OCI-LY7 (cell line): ENCODE data around the gene GAS2L2. TPM values are rescaled to one million over a fixed set of nuclear protein-coding genes. Genes with fewer than 3 reads are reported as not detected.

Experiments used
- BruUV-seq: library from RNA; stranded (reverse); fragments of 400-500 nt; replicated peaks from 2 replicates; lab custom pipeline; 2021; lab: Mats Ljungman, UMichigan
- CTCF ChIA-PET: fragments of 300-600 bp; sonication (Branson Sonifier 250); formaldehyde crosslinking; loops from one replicate; lab custom pipeline; 2022; ENCODE audit warnings: antibody characterized with exemption; ENCODE audit not compliant: unreplicated experiment; lab: Charles Lee
- POLR2A ChIA-PET: fragments of 300-600 bp; sonication (Branson Sonifier 250); formaldehyde crosslinking; loops from one replicate; lab custom pipeline; 2022; ENCODE audit warnings: antibody characterized with exemption; lab: Charles Lee
- DNase-seq: peaks from one replicate; pipeline ENCODE4 v3.0.0-alpha.2; 2015; ENCODE audit warnings: low spot score
- H2AFZ ChIP-seq: fragments of 200-600 bp; sonication (generic), shearing (Covaris generic); 2 replicates; pipeline ENCODE4 v1.6.1; 2014; ENCODE audit warnings: mild to moderate bottlenecking, antibody characterized with exemption, low read length, moderate library complexity
- H3K27ac ChIP-seq: fragments of 200-600 bp; sonication (generic); 2 replicates; pipeline ENCODE4 v1.5.1; 2014; ENCODE audit warnings: mixed run types, low read depth, mild to moderate bottlenecking, moderate library complexity, low read length, inconsistent platforms; ENCODE audit not compliant: poor library complexity, severe bottlenecking
- H3K36me3 ChIP-seq: fragments of 200-600 bp; sonication (generic); 2 replicates; pipeline ENCODE4 v1.6.1; 2014; ENCODE audit warnings: mild to moderate bottlenecking, antibody characterized with exemption, low read length, moderate library complexity, mixed read lengths; ENCODE audit not compliant: insufficient read depth
- H3K4me1 ChIP-seq: fragments of 200-600 bp; sonication (generic); 2 replicates; pipeline ENCODE4 v1.5.1; 2014; ENCODE audit warnings: mild to moderate bottlenecking, low read length; ENCODE audit not compliant: insufficient read depth, poor library complexity, severe bottlenecking
- H3K4me2 ChIP-seq: fragments of 200-600 bp; sonication (generic); 2 replicates; pipeline ENCODE4 v1.6.1; 2014; ENCODE audit warnings: mild to moderate bottlenecking, low read length
- H3K4me3 ChIP-seq: fragments of 200-600 bp; sonication (generic); 2 replicates; pipeline ENCODE4 v1.5.1; 2014; ENCODE audit warnings: mild to moderate bottlenecking, low read depth, low read length; ENCODE audit not compliant: poor library complexity, severe bottlenecking
- H3K79me2 ChIP-seq: fragments of 200-600 bp; sonication (generic); 2 replicates; pipeline ENCODE4 v1.6.1; 2016; ENCODE audit warnings: low read depth, mild to moderate bottlenecking, low read length, moderate library complexity, mixed read lengths; ENCODE audit not compliant: insufficient read depth
- H3K9me2 ChIP-seq: fragments of 200-600 bp; sonication (generic); 2 replicates; pipeline ENCODE4 v1.6.1; 2016; ENCODE audit warnings: mild to moderate bottlenecking, low read length, mixed read lengths; ENCODE audit not compliant: insufficient read depth
- H3K9me3 ChIP-seq: fragments of 200-600 bp; sonication (generic); 2 replicates; pipeline ENCODE4 v1.6.1; 2014; ENCODE audit warnings: mild to moderate bottlenecking, mixed run types, low read length, mixed read lengths
- H4K20me1 ChIP-seq: fragments of 200-600 bp; sonication (generic); 2 replicates; pipeline ENCODE4 v1.6.1; 2014; ENCODE audit warnings: mild to moderate bottlenecking, antibody characterized with exemption, low read length, moderate library complexity, mixed read lengths; ENCODE audit not compliant: insufficient read depth
- EZH2phosphoT487 ChIP-seq: fragments of 200-600 bp; sonication (generic); IDR thresholded peaks from 2 replicates; pipeline ENCODE4 v1.6.1; 2018; ENCODE audit warnings: low read depth, borderline replicate concordance, mild to moderate bottlenecking, mixed run types, antibody characterized with exemption, low read length, moderate library complexity, mixed read lengths
- intact Hi-C: fragments of 100-400 bp; cut with micrococcal nuclease; formaldehyde crosslinking; loops from one replicate; pipeline ENCODE4 v1.10.0; 2022; ENCODE audit not compliant: unreplicated experiment
- total RNA-seq, 2 experiments: library from RNA; depleted of rRNA in 1 of 2; stranded (reverse); fragments of >200 nt in 1 of 2; shearing (Covaris generic) in 1 of 2; gene quantifications; 2 replicates each; pipeline ENCODE4 v1.2.3, GENCODE V29; 2014 to 2022
- TF ChIP-seq, protein P1 (sequence below): fragments of 200-600 bp; sonication (generic); conservative IDR thresholded peaks from 2 replicates; pipeline ENCODE4 v1.5.1; 2014; ENCODE audit warnings: mild to moderate bottlenecking, antibody characterized with exemption, low read length, moderate library complexity, mixed read lengths

Gene GAS2L2
- total RNA-seq, 2 experiments from 2014 or later = 0.21 TPM; not detected in 1

- ChIA-PET POLR2A (no interaction called here), CTCF (no interaction called here)
- no peak overlapping the region for H3K4me2 ChIP-seq
- no peak for TF ChIP-seq EZH2phosphoT487
- TF ChIP-seq, protein P1, sequence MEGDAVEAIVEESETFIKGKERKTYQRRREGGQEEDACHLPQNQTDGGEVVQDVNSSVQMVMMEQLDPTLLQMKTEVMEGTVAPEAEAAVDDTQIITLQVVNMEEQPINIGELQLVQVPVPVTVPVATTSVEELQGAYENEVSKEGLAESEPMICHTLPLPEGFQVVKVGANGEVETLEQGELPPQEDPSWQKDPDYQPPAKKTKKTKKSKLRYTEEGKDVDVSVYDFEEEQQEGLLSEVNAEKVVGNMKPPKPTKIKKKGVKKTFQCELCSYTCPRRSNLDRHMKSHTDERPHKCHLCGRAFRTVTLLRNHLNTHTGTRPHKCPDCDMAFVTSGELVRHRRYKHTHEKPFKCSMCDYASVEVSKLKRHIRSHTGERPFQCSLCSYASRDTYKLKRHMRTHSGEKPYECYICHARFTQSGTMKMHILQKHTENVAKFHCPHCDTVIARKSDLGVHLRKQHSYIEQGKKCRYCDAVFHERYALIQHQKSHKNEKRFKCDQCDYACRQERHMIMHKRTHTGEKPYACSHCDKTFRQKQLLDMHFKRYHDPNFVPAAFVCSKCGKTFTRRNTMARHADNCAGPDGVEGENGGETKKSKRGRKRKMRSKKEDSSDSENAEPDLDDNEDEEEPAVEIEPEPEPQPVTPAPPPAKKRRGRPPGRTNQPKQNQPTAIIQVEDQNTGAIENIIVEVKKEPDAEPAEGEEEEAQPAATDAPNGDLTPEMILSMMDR = peak; percentile 75
- H3K4me1 ChIP-seq = peaks cover 9% of the 10 kb centered on the region
- no peaks in the 10 kb centered on the region for H3K79me2 ChIP-seq
- no peaks in the 10 kb centered on the region for H3K9me3 ChIP-seq
- intact Hi-C loops = no loop called here
- H4K20me1 ChIP-seq = no peaks in the 10 kb centered on the region
- no peak overlapping the region for H3K4me3 ChIP-seq
- no TSS peak for BruUV-seq
- H3K27ac ChIP-seq = no peak overlapping the region
- no peaks in the 10 kb centered on the region for H3K9me2 ChIP-seq
- H3K36me3 ChIP-seq = no peaks in the 10 kb centered on the region
- no peak overlapping the region for H2AFZ ChIP-seq
- DNase-seq = peak; percentile 46
Measured at GRCh38 chr17:35766903-35767510, 14.0 kb upstream of the GAS2L2 start.

- H3K9me2 ChIP-seq = no peaks in the 10 kb centered on the region
- no peak overlapping the region for H3K4me2 ChIP-seq
- no peaks in the 10 kb centered on the region for H3K9me3 ChIP-seq
- no peaks in the 10 kb centered on the region for H3K36me3 ChIP-seq
- TF ChIP-seq EZH2phosphoT487 = no peak
- TF ChIP-seq, protein P1 = no peak
- H3K79me2 ChIP-seq = no peaks in the 10 kb centered on the region
- H4K20me1 ChIP-seq = no peaks in the 10 kb centered on the region
- no peak overlapping the region for H3K27ac ChIP-seq
- no peak for DNase-seq
- H3K4me1 ChIP-seq = peaks cover 9% of the 10 kb centered on the region
- CTCF ChIA-PET = no interaction called here
- intact Hi-C loops = no loop called here
- no peak overlapping the region for H2AFZ ChIP-seq
- no TSS peak for BruUV-seq
- no peak overlapping the region for H3K4me3 ChIP-seq
- POLR2A ChIA-PET = no interaction called here
Measured at GRCh38 chr17:35766489-35766877, 13.4 kb upstream of the GAS2L2 start.

DNA sequence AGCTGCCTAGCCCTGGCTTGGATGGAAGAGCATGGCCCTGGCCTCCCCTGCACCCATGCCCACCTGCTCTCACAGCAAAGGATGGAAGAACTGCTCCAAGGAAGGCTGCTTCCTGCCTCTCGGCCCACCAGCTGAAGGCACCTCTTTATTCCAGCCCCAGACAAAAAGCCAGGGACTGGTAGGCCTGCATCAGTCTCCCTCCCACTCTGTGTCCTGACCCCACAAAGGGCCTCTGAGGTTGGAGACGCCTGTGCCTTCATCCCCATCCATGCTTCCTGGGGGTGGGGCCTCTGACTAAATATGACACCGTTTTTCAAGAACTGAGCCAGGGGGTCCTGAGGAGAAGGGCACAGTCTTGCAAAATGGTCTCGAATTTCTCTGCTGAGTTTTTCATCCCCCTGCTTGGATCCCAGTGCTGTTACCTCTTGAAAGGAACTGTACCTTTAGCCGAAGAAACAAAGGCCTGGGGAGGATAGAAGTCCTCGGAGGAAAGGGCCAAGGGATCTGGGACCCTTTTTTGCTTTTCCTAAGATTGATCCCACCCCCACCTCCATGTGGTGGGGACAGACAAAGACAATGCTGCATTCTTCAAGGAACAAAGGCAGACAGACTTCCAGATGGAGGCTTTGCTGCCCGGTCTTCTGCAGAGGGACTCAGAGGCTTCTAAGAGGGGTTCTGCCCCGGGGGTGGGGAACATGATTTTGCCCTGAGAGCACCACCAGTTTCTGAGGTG lies 12.9 kb upstream of the GAS2L2 start:
- no peaks in the 10 kb centered on the region for H3K79me2 ChIP-seq
- DNase-seq = no peak
- no peaks in the 10 kb centered on the region for H3K9me2 ChIP-seq
- intact Hi-C loops = no loop called here
- H3K36me3 ChIP-seq = no peaks in the 10 kb centered on the region
- ChIA-PET CTCF (interaction anchor here (1.0 kb wide), 1 partner anchor 43 kb away, joined by 4 read pairs; the partner anchor contains the start of gene TAF15), POLR2A (no interaction called here)
- no peak overlapping the region for H3K4me2 ChIP-seq
- H3K27ac ChIP-seq = no peak overlapping the region
- TF ChIP-seq EZH2phosphoT487 = no peak
- TF ChIP-seq, protein P1 = no peak
- no peak overlapping the region for H3K4me3 ChIP-seq
- peaks cover 9% of the 10 kb centered on the region for H3K4me1 ChIP-seq
- H3K9me3 ChIP-seq = no peaks in the 10 kb centered on the region
- BruUV-seq = no TSS peak
- H4K20me1 ChIP-seq = no peaks in the 10 kb centered on the region
- H2AFZ ChIP-seq = no peak overlapping the region
